ENCODE measurements around the gene LYPD6B.

The LYPD6B gene

GRCh38 chr2:149012545-149012944 is 26.0 kb upstream of the LYPD6B start:
- DNase-seq (ENCODE audit: low read depth) = no peak

- DNase-seq (ENCODE audit: low read depth) = no peak
These were observed 23.0 kb upstream of the LYPD6B start for GRCh38 chr2:149015501-149015900.

GRCh38 chr2:149015926-149016563 is 22.5 kb upstream of the LYPD6B start:
- no peak for DNase-seq (ENCODE audit: low read depth)

- DNase-seq (ENCODE audit: low read depth) = peak; percentile 50
These were observed 21.1 kb upstream of the LYPD6B start for GRCh38 chr2:149017116-149017985.

- DNase-seq (ENCODE audit: low read depth) = no peak
These were observed 19.5 kb upstream of the LYPD6B start for GRCh38 chr2:149018981-149019380.

GRCh38 chr2:149019768-149020167 is 18.7 kb upstream of the LYPD6B start:
- no peak for DNase-seq (ENCODE audit: low read depth)

- DNase-seq (ENCODE audit: low read depth) = no peak
These were observed 18.1 kb upstream of the LYPD6B start for GRCh38 chr2:149020432-149020851.

GRCh38 chr2:149021271-149021719 is 17.2 kb upstream of the LYPD6B start:
- DNase-seq (ENCODE audit: low read depth) = no peak

GRCh38 chr2:149021761-149022160 is 16.7 kb upstream of the LYPD6B start:
- no peak for DNase-seq (ENCODE audit: low read depth)

- no peak for DNase-seq (ENCODE audit: low read depth)
These were observed 15.4 kb upstream of the LYPD6B start for GRCh38 chr2:149023091-149023490.

- no peak for DNase-seq (ENCODE audit: low read depth)
These were observed 10.8 kb upstream of the LYPD6B start for GRCh38 chr2:149027590-149028250.

GRCh38 chr2:149028377-149028776 is 10.1 kb upstream of the LYPD6B start:
- no peak for DNase-seq (ENCODE audit: low read depth)

- no peak for DNase-seq (ENCODE audit: low read depth)
These were observed 9.6 kb upstream of the LYPD6B start for GRCh38 chr2:149028891-149029290.

- no peak for DNase-seq (ENCODE audit: low read depth)
These were observed 9.1 kb upstream of the LYPD6B start for GRCh38 chr2:149029307-149029965.

- no peak for DNase-seq (ENCODE audit: low read depth)
These were observed 7.1 kb upstream of the LYPD6B start for GRCh38 chr2:149031396-149031795.

- no peak for DNase-seq (ENCODE audit: low read depth)
These were observed 4.8 kb upstream of the LYPD6B start for GRCh38 chr2:149033716-149034115.

- DNase-seq (ENCODE audit: low read depth) = no peak
These were observed 4.1 kb upstream of the LYPD6B start for GRCh38 chr2:149034406-149034805.

- DNase-seq (ENCODE audit: low read depth) = no peak
These were observed 1.8 kb upstream of the LYPD6B start for GRCh38 chr2:149036507-149037293.

GRCh38 chr2:149037851-149038250 is 648 bp upstream of the LYPD6B start:
- no peak for DNase-seq (ENCODE audit: low read depth)

- DNase-seq (ENCODE audit: low read depth) = no peak
These were observed 770 bp downstream of the LYPD6B start for GRCh38 chr2:149039213-149039724.

GRCh38 chr2:149040451-149040850 is 2.0 kb downstream of the LYPD6B start:
- DNase-seq (ENCODE audit: low read depth) = no peak
